SK-N-SH treated with all-trans-retinoic acid at 6 μM for 48 hours (cell line): Measurements from ENCODE around the gene RBFOX2.

Source experiments
- ESRRG ChIP-seq: fragments of 250-450 bp; sonication (Bioruptor Pico); IDR thresholded peaks from 2 replicates; pipeline ENCODE4 v1.6.1; 2021; ENCODE audit warnings: mild to moderate bottlenecking
- GLIS3 ChIP-seq: fragments of 250-450 bp; sonication (Bioruptor Pico); IDR thresholded peaks from 2 replicates; pipeline ENCODE4 v1.5.0; 2020; ENCODE audit warnings: mild to moderate bottlenecking, moderate library complexity
- OSR1 ChIP-seq: fragments of 250-450 bp; sonication (Bioruptor Pico); IDR thresholded peaks from 2 replicates; pipeline ENCODE4 v1.8.0; 2022; ENCODE audit warnings: moderate library complexity, mild to moderate bottlenecking, inconsistent platforms
- ZFP3 ChIP-seq: fragments of 250-450 bp; sonication (Bioruptor Pico); IDR thresholded peaks from 2 replicates; pipeline ENCODE4 v1.5.0; 2020; ENCODE audit warnings: mild to moderate bottlenecking, moderate library complexity
- ZFP30 ChIP-seq: fragments of 450-650 bp; formaldehyde crosslinking; IDR thresholded peaks from 2 replicates; pipeline ENCODE4 v1.5.0; 2022; ENCODE audit warnings: mild to moderate bottlenecking, moderate library complexity
- ZNF70 ChIP-seq: fragments of 450-650 bp; formaldehyde crosslinking; IDR thresholded peaks from 2 replicates; pipeline ENCODE4 v1.5.0; 2020; ENCODE audit warnings: mild to moderate bottlenecking, moderate library complexity
- ZNF8 ChIP-seq: fragments of 450-650 bp; formaldehyde crosslinking; IDR thresholded peaks from 2 replicates; pipeline ENCODE4 v1.5.0; 2020; ENCODE audit warnings: mild to moderate bottlenecking, moderate library complexity
- TF ChIP-seq, protein P1 (sequence below): fragments of 250-450 bp; sonication (Bioruptor Pico); IDR thresholded peaks from 2 replicates; pipeline ENCODE4 v1.5.1; 2020; ENCODE audit warnings: low read depth, mild to moderate bottlenecking, moderate library complexity

DNA sequence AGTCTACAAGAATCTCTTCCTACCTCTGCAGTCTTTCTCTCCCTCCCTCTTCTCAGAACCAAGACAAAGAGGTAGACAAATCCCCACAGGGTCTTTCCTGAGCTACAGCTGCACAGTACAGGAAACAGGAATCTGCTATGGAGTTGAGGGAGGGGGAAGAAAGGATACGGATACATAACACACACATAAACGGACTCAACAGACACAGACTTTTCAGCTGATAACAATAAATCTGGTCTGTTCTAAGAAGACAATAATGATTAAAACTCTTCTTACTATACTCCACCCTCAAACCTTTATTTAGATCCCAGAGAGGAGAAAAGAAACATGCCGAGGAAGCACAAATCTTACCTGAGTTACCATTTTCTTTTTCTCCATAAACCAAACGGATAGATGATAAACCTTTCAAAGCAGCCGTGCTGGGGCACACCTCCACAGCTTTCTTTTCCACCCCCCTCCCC lies 188.8 kb downstream of the RBFOX2 start:
- TF ChIP-seq ZFP3 (CRISPR knock-in tag) (no peak), ZFP30 (CRISPR knock-in tag) (no peak), GLIS3 (CRISPR knock-in tag) (no peak), ESRRG (CRISPR knock-in tag) (no peak), OSR1 (CRISPR knock-in tag) (no peak), ZNF70 (CRISPR knock-in tag) (no peak), ZNF8 (CRISPR knock-in tag) (no peak)
- TF ChIP-seq, protein P1, sequence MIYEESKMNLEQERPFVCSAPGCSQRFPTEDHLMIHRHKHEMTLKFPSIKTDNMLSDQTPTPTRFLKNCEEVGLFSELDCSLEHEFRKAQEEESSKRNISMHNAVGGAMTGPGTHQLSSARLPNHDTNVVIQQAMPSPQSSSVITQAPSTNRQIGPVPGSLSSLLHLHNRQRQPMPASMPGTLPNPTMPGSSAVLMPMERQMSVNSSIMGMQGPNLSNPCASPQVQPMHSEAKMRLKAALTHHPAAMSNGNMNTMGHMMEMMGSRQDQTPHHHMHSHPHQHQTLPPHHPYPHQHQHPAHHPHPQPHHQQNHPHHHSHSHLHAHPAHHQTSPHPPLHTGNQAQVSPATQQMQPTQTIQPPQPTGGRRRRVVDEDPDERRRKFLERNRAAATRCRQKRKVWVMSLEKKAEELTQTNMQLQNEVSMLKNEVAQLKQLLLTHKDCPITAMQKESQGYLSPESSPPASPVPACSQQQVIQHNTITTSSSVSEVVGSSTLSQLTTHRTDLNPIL: no peak
